Measurements from ENCODE around the gene SIGLEC7.

DNA sequence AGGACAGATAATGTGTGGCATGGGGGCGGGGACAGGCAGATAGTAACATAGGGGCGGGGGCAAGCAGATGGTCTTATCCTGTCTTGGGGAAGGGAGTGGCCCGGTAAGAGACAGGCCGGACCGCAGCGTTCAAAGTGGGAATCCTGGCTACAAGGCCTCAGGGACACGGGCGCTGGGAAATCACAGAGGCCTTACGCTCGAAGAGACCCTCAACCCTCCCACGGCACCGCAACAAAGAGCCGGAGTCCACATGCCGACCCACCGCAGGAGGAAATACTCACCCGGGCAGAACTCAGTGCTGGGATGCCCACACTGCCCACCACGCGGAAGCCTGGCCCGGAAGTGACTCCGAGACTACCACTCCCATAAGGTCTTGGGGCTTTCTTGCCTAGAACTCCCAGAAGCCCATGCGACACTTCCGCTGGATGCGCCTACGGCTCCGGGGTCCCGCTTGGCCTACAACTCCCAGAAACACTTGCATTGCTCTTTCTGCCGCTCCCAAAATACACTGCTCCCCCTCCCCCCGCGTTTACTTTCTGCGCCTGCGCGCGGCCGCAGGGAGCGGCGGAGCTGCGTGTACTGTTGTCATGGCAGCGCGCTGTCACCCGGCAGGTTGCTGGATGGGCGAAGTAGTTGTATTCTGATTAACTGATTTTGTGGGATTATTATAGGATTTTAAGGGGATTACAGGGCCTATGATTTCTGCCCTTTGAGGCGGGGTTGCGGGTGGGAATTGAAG, 33.9 kb upstream of the SIGLEC7 start, which contains the start of gene CTU1:
- TF ChIP-seq, protein P1, sequence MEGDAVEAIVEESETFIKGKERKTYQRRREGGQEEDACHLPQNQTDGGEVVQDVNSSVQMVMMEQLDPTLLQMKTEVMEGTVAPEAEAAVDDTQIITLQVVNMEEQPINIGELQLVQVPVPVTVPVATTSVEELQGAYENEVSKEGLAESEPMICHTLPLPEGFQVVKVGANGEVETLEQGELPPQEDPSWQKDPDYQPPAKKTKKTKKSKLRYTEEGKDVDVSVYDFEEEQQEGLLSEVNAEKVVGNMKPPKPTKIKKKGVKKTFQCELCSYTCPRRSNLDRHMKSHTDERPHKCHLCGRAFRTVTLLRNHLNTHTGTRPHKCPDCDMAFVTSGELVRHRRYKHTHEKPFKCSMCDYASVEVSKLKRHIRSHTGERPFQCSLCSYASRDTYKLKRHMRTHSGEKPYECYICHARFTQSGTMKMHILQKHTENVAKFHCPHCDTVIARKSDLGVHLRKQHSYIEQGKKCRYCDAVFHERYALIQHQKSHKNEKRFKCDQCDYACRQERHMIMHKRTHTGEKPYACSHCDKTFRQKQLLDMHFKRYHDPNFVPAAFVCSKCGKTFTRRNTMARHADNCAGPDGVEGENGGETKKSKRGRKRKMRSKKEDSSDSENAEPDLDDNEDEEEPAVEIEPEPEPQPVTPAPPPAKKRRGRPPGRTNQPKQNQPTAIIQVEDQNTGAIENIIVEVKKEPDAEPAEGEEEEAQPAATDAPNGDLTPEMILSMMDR (IDR thresholded peaks at IDR 0.05) = peak in 3 of 7 experiments; percentile 23 to 67 (median 24)
- TF ChIP-seq POLR2A (IDR thresholded peaks at IDR 0.05) = peak in 2 of 3 donors; percentile 63 to 66
